Measurements from ENCODE around the gene TNFRSF13B. TPM values are rescaled to one million over a fixed set of nuclear protein-coding genes. Genes with fewer than 3 reads are reported as not detected.

Gene TNFRSF13B
- total RNA-seq, 2 donors from 2014 or later, result 0.97 to 1.6 TPM

DNA sequence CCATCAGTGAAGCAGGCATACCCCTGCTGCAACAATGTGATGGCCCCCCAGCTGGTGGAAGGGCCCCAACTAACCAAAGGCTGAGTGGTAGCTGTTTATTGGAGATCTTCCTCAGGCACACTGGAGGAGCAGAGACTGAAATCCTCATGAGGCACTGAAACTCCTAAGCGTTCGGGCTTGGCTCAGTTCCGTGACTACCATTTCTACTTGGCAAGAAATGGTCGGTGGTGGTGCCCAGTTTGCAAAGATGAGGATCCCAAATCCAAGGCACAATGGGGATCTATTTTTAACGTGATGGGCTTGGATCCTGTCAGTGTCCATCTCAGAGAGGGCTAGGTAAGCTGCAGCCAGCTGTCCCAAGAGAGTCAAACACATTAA, 82.8 kb downstream of the TNFRSF13B start:
- Mint-ChIP-seq H3K9me3 (no peaks in the 10 kb centered on the region), H3K4me1 (no peaks in the 10 kb centered on the region), H3K4me3 (no peak overlapping the region), H3K27ac (no peak overlapping the region), H3K27me3 (ENCODE audit: insufficient read depth) (peaks cover 3% of the 10 kb centered on the region), H3K36me3 (ENCODE audit: low read depth) (no peaks in the 10 kb centered on the region)
- TF ChIP-seq CTCF (conservative IDR thresholded peaks at IDR 0.05), result no peak
- DNase-seq, result no peak
- H3K27ac ChIP-seq (ENCODE audit: low read depth, low read length), result no peak overlapping the region
- H3K9me3 ChIP-seq (ENCODE audit: control insufficient read depth, low read length), result no peaks in the 10 kb centered on the region
- no peaks in the 10 kb centered on the region for H3K36me3 ChIP-seq (ENCODE audit: control insufficient read depth, insufficient read depth, low read length)
- no peaks in the 10 kb centered on the region for H3K4me1 ChIP-seq (ENCODE audit: control insufficient read depth, insufficient read depth, low read length)
- H3K27me3 ChIP-seq (ENCODE audit: control insufficient read depth, insufficient read depth, low read length, poor library complexity, severe bottlenecking), result no peaks in the 10 kb centered on the region
- 89 to 95% methylated on average over 5 of the region's 5 CpGs for WGBS, 2 experiments (ENCODE audit: insufficient coverage in 1 of 2, insufficient read length in 1 of 2)
- no peak overlapping the region for H3K4me3 ChIP-seq (ENCODE audit: low read length)
- no peak overlapping the region for H3K9ac ChIP-seq (ENCODE audit: extremely low read depth, low read length, poor library complexity, severe bottlenecking)

Other genes with a start within 250 kb of the TNFRSF13B start
- 100 to 1,000 TPM; 154 to 155 TPM for gene MPRIP, start 70.3 kb upstream of the TNFRSF13B start, total RNA-seq
- gene PLD6, start 234.2 kb upstream of the TNFRSF13B start, total RNA-seq, result 1 to 10 TPM in 1 of 2 donors, under 1 TPM in 1; 0.42 to 1.5 TPM

Measured in endodermal cell (in vitro differentiated cells).